ENCODE results near the gene KCNAB2.
A peak's percentile ranks its signal among the peaks of the same experiment; 100 is the strongest.

KCNAB2 gene

DNA sequence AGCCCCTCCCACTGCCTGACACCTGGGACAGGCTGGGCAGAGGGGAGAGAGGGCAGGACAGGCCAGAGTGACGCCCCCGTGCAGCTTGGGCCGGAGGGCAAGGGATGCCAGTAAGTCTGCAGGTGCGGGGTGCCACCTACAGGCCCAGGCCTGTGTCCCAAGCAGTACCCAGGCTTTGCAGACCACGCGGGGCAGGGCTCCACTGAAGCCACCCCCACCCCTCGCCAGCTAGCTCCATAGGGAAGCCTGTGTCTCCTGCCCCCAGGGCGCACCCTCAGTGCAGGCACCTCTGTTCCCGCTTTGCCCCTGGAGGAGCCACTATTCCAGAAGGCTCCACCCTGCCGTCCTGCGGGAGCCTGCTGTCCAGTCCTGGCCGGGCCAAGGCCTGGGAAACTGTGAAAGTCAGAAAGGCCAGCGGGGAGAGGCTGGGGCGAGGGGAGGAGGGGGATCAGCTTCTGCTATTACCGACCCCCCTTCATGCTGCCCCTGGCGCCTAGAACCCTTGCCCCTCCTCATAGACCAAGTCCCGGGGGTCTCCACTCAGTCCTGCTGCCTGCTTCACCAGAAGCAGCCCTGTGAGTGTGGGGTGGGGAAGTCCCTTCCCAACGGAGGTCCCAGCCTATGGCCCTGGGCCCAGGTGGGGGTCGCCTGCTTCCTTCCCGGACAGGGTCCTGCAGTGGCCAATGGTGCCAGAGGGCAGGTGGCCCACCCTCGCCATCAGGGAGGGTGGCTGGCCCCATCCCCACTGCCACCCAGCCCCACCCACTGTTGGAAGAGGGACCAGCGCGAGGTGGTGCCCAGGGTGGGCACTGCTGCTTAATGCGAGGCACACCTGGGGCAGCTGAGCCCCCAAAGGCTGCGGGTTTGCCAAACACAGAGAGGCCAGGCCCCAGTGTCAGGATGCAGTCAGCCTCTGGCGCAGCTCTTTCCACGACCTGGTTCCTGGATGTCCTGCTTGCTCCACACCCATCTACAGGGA, 54.4 kb downstream of the KCNAB2 start:
- no peak for DNase-seq

DNA sequence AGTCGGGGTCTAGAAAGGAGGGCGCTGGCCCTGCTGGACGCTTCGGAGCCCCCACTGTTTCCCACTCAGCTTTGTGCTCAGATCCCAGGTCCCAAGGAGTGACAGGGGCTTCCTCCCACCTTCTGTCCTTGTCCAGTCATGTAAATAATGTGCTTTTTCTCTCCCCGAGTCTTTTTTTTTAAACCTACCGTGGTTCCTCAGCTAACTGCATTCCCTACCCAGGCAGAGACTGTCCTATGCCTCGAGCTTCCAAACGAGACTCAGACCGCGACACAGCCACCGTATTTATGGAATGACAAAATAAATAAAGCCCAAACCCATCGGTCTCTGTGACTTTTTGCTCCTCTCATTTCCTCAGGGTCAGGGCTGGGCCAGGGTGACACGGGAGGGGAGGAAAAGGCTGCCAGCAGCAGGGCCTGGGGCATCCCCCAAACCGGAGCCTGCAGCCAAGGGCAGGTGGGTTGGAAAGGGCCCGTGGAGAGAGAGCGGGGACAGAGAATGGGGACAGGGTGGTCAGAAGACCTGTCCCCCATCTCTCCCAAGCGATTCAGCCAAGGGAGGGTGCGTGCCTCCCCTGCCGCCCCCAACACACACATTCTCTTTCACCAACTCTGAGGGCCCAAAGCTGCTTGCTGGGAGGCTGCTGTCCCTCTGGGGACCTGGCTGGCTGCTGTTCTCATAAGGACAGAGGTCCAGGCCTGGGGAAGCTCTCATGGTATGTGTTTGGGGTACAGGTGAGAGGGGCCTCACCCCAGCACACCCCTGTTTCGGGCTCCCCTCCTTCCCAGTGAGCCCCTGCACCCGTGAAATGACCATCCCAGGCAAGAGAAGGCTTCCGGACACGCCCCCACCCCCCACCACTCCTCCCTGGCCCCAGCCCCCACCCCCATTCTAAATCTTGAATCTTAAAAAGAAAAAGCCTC, 55.4 kb downstream of the KCNAB2 start:
- DNase-seq, result no peak

DNA sequence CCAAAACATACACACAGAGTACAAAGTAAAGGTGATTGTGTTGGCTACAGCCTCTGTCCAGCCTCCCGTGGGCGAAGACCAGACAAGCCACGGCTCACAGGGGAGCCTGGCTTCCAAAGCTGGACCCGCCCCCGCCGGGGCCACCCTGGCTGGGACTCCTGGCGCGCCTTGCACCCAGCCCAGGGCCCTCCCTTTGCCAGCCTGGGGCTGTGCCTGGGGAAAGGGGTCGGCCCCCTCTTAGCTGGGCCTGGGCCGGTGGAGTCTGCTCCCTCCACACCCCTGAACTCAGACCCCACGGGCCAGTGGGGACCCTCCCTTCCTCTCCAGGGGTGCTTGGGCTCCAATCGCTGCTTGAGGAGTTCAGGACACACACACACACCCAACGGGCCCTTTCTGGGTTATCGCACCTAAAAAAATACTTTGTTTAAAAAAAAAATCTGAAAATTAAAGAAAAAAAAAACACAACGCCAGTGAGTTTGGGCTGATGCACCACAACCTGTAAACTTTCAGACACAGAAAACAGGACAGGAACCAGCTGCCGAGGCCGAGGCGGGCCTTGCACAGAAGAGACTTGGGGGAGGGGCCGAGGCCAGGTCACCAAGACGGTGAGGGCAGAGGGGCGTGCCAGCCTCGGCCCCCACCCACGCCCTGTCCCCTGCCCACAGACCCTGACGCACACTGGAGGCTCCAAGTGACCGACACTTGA, 56.3 kb downstream of the KCNAB2 start:
- DNase-seq, result no peak

DNA sequence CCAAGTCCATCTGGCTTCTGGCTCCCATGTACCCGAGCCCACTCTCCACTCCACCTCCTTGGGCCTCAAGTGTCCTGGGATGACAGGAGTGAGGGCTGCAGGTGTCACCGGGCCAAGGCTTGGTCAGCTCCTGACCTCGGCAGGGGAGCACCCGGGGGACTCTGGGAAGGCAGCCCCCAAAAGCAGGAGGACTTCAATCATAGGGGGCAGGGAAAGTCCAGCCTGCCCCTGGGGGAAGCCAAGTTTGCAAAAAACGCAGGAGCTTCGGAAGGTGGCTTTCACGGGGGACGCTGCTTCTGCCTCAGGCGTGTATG, 56.8 kb downstream of the KCNAB2 start:
- no peak for DNase-seq

DNA sequence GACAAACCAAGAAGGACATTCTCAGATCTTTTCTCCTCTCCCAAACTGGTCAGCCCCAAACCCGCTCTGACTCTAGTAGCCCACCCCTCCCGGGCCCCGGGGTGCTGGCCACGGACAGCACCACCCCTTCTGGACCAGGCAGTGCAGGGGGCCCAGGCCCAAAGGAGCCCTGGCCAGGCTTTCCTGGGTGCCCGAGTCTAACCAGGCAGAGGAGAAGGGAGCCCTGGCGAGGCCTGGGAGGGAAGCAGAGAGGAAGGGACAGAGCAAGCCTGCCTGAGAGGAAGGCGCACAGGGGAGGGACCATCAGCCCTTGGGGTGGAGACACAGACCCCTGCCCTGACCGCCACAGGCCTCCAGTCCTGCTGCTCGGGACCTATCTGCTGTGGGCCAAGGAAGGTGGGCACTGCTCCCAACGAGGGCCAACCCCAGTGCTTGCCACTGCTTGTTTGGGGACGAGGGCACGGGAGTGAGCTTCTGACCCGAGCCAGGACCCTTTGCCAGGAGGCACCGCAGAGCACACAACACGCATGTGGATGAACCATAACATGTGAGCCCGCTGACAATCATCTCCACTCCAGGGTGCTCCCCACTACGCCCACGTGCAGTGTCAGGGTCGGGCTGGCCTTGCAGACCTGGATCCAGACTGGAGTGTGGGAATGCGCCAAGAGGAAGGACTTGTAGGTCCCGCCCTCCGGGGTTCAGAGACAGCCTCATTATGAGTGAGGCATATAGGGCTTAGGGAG, 57.6 kb downstream of the KCNAB2 start:
- DNase-seq, result no peak

DNA sequence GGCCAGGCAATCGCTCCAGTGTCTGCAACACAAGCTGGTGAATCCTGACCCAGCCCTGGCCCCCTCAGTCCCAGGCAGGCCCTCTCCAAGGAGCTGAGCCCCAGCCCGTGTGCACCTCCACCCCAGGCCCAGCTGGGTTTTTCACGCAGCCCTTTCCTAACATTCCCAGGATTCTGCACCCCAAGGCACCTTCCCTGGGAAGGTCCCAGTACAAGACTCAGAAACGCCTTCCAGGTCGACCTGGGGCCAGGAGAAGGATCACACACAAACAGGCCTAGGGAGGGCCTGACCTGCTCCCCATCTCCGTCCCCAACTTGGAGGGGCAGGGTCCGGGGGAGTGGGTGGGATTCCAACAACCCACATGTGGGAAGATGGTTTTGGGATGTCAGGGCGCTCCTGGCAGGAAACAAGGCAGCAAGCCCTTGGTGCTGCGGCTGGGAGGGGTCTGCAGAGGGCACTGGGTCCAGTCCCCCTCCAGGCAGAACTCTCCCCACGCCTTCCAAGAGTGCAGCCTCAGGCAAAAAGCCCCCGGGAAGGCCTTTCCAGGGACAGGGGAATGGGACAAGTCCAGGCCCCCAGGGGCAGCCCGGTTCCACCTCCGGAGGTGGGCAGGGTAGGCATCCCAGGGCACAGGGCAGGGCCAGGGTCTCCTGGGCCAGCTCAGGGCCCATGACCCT, 58.3 kb downstream of the KCNAB2 start:
- no peak for DNase-seq

DNA sequence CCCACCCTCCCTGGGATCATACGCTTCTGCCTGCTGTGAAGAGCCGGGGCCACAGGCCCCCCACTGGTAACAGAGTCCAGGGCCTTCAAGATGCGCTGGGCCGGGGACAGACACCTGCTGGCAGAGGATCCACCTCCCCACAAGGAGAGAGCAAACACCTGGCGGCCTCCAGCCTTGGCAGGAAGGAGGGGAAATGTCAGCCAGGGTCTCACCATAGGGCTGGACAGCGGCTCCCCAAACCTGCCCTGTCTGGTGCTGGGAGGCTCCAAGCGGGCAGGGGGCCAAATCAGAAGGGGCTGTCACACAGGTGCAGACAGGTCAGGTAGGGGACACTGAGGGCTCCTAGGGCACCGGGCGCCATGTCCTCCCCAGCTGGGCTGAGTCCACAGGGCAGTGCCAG, 58.9 kb downstream of the KCNAB2 start:
- DNase-seq, result no peak

DNA sequence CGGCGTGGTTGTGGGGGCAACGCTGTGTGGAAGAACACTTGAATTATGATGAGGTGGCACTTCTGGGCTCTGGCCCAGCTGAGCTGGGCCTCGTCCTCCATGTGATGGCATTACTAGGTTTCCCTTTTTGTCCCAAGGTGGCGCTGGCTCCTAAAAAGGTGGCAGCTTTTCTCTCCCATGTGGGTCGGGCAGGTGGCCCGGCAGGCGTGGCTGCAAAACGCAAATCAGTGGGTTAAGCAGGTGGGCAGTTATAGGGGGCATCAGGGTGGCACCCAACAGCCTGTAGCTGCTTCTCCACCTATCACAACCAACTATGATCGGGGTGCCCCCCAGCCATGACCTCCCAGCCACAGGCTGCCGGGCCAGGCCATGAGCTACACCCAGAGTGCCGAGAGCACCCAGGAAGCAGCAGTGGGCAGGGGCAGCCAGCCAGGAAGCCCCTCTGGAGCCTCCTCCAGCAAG, 59.6 kb downstream of the KCNAB2 start:
- no peak for DNase-seq

DNA sequence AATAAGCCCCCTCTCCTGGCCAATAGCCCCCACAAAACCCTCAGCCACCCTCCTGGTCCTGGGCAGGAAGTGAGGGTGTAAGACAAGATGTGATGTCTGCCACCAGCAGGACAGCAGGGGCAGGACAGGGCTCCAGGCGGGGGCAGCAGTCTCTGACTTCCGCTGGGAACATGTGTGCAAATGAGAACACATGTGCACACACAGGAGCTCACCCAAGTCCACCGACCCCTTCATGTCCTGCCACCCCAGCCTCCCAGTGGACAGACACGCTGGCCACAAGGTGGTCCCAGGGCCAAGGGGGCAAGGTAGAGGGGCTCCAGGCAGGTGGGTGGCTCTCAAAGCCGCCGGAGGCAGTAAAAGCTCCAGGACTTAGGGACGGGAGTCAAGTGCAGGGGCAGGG, 60.1 kb downstream of the KCNAB2 start:
- DNase-seq, result no peak

DNA sequence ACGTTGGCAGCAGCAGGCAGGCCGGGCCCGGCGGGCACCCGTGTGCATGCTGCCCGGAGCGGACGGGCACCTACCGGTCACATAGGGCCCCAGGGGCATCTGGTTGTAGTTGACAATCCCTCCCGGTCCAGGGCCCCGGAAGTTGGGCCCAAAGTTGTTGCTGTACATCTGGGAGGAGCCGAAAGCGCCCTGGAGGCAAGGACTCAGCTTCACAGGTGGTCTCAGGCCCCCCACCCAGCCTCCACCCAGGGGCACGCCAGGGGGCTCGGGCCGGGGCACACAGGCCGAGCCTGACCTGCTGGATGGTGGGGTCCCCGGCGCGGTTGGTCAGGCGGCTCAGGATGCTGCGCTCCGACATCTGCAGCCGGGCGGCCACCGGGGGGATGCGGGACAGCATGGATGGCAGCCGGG, 60.6 kb downstream of the KCNAB2 start:
- no peak for DNase-seq

DNA sequence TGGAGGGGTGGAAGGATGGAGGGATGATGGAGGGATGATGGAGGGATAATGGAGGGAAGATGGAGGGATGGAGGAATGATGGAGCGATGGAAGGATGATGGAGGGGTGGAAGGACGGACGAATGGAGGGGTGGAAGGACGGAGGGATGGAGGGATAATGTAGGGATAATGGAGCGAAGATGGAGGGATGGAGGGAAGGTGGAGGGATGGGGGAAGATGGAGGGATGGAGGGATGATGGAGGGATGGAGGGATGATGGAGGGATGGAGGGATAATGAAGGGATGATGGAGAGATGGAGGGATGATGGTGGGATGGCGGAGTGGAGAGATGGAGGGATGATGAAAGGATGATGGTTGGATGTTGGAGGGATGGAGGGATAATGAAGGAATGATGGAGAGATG, 61.3 kb downstream of the KCNAB2 start:
- no peak for DNase-seq

DNA sequence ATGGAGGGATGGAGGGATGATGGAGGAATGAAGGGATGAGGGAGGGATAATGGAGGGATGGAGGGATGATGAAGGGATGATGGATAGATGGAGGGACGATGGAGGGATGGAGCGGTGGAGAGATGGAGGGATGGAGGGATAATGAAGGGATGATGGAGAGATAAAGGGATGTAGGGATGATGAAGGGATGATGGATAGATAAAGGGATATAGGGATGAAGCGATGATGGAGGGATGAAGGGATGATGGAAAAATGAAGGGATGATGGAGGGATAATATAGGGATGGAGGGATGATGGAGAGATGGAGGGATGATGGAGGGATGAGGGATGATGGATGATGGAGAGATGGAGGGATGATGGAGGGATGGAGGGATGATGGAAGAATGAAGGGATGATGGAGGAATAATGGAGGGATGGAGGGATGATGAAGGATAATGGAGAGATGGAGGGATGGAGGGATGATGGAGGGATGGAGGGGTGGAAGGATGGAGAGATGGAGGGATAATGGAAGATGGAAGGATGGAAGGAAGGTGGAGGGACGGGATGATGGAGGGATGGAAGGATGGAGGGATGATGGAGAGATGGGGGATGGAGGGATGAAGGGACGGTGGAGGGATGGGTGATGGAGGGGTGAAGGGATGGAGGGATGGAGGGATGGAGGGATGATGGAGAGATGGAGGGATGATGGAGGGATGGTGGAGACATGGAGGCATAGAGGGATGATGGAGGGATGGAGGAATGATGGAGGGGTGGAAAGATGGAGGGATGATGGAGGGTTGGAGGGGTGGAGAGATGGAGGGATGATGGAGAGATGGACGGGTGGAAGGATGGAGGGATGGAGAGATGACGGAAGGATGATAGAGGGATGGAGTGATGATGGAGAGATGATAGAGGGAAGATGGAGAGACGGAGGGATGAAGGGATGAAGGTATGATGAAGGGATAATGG, 62.0 kb downstream of the KCNAB2 start:
- no peak for DNase-seq

DNA sequence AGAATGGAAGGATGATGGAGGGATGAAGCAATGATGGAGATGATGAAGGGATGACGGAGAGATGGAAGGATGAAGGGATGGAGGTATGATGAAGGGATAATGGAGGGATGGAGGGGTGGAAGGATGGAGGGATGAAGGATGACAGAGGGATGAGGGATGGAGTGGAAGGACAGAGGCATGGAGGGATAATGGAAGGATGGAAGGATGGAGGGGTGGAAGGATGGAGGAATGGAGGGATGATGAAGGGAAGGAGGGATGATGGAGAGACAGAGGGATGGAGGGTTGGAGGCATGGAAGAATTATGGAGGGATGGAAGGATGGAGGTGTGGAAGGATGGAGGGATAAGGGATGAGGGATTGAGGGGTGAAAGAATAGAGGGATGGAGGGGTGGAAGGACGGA, 62.8 kb downstream of the KCNAB2 start:
- DNase-seq, result no peak

DNA sequence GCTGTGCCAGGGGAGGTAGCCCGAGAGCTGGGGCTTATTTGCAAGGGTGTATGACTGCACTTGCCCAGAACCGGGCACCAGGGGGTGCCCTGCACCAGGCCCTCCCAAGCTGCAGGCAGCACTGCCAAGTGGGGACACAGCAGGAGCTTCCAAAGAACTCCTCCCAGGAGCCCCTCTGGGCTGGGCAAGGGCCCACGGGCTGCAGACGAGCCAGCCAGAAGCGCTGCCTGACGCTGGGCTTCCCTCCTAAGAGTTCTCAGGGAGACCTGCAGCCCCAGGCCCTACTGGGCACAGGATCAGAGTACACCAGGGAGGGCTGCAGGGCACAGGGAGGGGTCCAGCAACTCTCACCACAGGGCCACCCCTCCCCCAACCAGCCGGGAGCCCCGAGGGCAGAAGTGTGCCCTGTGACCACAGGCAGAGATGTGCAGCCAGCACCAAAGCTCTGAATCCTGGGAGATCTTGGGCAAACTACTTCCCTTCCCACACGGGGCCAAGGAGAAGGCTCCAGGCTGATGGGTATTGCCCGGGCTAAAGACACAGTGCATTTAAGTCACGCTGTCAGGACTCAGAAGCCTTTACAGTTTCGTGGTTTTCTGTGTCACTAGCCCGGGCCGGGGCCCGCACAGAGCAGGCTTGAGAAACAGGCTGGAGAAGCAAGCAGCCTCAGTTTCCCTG, 63.4 kb downstream of the KCNAB2 start:
- DNase-seq, result peak; percentile 8

DNA sequence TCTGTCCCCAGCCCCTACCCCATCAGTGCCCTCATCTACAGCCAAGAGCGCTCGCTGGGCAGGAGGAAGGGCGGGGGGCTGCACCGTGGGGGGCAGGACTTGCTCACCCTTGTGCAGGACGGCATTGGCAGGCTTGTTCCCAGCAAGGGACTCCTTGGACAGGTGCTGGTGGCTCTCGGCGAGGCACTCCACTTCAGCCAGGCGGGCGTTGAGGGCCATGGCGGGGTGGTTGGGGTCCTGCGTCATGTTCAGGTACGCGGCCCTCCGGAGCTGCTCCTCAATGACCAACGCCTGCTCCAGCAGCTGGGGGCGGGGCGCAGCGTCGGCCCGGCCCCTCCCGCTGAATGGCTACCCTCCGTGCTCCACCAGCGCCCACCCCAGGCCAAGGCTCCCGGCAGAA, 64.0 kb downstream of the KCNAB2 start:
- DNase-seq, result no peak

DNA sequence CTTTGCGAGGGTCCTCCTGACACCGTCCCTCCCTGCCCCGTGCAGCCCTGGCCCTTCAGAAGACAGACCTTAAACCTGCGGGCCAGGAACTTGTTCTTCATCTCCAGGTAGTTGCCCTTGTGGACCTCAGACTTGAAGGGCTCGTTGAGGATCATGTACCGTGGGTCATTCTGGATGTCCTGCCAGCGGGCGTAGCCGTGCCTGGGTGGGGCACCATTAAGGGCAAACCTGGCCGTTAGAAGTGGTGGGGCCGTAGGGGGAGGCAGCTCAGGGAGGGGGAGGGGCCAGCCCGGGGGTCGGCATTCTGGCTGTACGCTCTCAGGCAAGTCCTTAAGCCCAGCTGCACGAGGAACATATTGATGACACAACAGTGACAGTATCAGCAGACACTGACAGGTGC, 64.6 kb downstream of the KCNAB2 start:
- DNase-seq, result no peak

DNA sequence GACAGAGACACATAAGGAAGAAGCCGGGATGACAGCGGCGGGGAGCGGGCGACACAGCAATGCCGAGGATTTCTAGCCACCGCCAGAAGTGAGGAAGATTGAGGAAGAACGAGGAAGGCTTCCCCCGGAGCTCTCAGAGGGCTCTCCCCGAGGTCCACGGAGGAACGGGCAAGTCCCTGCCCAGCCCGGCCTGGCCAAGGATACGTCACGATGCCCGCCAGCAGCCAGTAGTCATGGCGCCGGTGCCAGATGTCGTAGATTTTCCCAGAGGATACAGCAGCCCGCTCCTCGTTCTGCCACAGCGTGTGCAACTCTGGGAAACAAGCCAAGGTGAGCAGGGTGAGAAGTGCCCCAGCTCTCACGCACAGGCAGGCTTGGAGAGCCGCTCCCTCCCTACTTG, 65.9 kb downstream of the KCNAB2 start:
- DNase-seq, result no peak

DNA sequence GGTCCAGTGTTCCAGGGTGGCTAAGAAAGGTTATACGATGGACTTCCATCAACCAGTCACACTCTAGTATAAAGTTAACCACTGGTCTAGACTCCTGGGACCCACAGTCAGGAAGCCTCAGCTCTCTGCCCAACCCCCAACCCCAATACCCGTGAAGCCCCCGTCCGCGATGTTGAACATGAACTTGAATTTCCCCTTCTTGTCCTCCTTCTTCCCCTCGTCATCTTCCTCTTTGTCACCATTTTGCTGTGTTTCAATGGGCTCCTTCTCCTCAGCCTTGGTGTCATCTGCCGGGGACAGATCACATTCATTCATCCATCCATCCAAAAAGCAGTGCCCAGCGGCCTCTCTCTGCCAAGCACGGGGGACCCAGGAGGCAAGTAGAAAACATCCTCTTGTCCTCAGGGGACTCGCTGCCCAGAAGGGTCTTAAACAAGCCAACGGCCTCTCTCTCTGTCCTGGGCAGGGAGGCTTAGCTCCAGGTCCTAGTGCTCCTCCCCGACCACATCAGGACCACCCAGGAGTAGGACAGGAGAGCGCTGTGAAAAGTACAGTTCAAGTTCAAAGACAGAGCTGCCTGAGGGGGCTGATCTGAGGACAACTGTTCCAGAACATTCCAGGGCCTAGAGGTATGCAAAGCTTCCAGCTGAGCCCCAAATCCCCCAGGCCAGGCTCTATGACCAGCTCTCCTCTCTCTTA, 66.5 kb downstream of the KCNAB2 start:
- DNase-seq, result no peak

DNA sequence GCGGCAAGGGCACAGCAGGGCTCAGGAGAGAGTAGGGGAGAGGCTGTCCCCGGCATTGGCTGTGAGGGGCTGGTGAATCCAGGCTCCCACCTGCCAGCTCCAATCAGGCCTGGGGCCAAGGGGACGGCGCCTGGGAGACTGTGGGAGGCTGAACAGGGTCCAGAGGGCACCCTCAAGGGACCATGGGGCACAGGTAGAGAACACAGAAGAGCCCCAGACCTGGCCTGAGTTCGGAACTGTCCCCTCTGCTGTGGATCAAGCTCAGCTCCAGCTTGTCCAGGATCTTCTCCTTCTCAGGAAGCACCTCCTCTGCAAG, 67.0 kb downstream of the KCNAB2 start:
- no peak for DNase-seq

DNA sequence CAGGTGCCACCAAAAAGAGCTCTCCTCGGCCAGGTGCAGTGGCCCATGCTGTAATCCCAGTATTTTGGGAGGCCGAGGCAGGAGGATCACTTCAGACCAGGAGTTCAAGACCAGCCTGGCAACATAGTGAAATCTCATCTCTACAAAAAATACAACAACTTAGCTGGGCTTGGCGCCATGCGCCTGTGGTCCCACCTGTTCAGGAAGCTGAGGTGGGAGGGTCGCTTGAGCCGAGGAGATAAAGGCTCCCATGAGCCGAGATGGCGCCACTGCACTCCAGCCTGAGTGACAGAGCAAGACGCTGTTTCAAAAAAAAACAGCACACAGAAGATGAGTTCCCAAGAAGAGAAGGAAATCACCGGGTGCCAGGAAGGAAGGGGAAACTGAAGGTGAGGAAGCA, 67.4 kb downstream of the KCNAB2 start:
- DNase-seq, result no peak
